NCI-H1436 (cell line): ENCODE data around the gene TRIM9.
"Not testable (repeated sequence)": the region's sequence is repeated elsewhere in the genome, so short reads cannot be mapped to it uniquely, and the experiment has no call there.

Experiments
- DNase-seq: peaks from one replicate; lab custom pipeline; 2025; lab: John Stamatoyannopoulos, UW

TRIM9 gene

DNA sequence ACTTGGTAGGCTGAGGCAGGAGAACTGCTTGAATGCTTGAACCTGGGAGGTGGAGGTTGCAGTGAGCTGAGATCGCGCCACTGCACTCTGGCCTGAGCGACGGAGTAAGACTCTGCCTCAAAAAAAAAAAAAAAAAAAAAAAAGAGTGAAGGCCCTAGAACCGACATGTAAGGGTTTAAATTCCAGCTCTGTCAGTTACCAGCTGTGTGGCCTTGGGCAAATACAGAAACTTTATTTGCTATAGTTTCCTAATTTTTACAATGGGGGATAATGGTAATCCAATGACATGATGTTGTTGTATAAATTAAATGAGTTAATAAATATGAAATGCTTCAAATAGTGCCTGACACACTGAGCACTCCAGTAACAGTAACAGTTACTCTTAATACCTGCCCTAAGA lies 131.0 kb downstream of the TRIM9 start:
- no peak for DNase-seq

DNA sequence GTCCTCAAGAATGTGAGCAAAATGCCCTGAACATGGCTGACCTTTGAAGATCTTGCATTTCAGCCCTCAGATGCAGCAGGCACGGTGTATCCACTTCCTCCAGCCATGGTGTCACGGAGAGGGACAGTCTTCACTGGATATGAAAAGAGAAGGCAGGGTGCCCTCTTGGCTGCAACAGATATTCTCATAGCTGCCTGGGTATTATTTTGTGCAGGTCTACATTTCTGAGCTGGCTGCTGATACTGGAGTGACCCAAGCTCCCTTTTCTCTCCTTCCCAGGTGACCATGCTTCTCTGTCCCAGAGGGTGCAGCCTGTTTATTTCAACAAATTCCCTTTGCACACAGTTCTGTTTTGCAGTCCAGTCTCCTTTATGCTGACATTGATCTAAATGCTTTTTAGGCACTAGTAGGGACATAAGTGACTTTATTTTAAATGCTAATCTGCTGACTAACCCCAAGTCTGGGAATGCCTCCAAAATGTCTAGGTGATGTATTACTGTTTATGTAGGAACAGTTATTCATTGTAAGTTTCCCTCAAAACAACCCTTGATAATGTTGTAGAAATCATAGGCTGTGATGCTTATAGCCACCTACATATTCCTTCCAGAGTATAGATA lies 133.2 kb downstream of the TRIM9 start:
- DNase-seq, result no peak

DNA sequence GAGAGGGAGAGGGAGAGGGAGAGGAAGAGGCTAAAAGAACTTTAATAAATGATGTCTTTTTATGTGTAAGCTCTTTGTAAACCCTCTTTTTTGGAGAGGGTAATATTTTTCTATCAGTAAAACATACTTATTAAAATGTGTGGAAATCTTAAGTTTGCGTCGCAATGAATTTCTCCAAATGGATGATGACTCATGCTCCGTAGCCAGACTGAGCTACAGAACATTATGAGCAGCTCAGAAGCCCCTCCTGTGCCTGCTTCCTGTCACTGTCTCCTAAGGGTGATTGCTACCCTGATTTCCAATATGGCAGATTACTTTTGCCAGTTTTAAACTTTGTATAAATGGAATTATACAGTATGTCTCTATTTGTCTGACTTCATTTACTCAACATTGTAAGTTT lies 137.6 kb downstream of the TRIM9 start:
- DNase-seq, result no peak

DNA sequence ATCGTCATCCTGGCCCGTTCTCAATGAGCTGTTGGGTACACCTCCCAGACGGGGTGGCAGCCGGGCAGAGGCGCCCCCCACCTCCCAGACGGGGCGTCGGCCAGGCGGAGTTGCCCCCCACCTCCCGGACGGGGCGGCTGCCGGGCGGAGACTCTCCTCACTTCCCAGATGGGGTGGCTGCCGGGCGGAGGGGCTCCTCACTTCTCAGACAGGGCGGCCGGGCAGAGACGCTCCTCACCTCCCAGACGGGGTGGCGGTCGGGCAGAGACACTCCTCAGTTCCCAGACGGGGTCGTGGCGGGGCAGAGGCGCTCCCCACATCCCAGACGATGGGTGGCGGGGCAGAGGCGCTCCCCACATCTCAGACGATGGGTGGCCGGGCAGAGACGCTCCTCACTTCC lies 138.5 kb downstream of the TRIM9 start:
- DNase-seq, result not testable (repeated sequence)

DNA sequence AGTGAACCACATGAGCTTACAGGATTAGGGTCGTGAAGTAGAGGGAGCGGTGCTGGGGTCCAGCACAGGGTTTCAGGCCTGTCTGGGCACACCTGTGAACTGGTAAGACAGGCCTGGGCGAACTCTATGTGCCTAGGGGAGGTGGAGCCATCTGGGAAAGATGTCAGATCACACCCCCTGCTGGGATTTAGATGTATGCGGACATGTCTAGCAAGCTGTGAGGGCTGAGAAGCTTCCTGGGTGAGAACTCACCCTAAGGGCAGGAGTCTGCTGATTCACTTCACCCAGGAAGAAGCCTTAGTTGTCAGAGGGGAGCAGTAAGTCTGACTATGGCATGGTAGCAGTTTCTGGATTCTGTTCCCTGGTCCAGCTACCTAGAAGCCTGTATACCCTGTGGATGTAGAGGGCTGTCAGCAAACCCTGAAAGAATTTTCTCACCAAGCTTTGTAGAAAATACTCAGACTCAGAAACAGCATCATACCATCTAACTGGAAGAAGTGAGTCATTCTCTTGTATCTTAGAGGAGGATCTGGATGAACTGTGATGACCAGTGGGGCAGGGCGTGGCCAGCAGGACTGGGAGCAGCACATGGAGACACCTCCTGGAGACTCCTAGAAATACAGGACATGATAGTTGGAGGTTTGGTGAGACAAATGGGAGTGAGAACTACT lies 139.4 kb downstream of the TRIM9 start:
- DNase-seq, result no peak

DNA sequence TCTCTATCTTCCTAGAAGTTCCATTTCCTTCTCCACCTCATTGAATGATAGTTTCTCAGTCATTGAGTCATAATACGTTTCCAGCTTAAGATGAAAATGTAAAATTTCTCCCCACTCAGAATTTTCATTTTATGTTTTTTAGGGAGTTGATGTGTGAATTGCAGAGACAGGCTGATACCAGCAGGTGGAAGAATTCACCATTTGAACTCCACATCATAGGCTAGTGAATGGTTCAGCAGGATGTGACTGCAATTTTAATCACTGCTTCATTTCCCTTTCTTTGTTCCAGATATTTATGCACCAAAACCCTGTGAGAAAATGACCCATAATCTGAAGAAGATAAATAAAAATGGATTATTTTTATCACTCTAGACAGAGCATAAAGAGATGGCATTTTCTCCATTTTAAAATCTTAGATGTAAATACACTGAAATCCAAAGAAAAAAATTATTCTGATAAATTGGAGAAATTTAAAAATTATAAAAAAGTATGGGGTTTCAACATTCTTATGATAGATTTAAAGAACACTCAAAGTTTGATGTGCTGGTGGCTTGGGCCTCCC lies 140.0 kb downstream of the TRIM9 start:
- DNase-seq, result peak; percentile 19

DNA sequence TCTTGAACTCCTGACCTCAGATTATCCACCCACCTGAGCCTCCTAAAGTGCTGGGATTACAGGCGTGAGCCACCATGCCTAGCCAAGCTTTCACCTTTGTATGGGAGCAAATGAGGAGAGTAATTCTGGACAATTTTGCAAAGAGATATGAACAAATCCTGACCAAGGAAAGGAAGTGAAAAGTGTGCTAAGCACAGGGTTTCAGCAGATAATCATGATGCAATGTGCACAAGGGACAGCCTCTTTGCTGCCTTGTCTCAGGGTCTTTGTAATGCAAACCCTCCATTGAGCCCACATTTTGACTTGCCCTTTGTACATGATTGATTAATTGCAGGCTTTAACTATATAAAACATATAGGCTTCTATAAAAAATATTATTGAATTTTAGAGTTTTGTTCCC lies 141.4 kb downstream of the TRIM9 start:
- no peak for DNase-seq

DNA sequence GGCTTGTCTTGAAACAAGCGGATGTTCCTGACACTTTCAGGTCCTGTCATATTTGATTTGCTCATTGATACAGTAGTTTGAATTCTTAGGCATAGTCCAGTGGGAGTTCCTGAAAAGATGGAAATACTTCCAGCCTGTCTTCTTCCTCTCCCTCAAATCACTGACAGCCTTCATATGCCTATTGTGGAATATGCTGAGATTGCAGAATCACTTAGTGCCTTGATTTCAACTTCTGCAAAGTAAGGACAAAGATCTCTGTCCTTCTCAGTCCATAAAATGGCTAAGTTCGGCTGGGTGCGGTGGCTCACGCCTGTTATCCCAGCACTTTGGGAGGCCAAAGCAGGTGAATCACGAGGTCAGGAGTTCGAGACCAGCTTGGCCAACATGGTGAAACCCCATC lies 143.9 kb downstream of the TRIM9 start:
- no peak for DNase-seq

DNA sequence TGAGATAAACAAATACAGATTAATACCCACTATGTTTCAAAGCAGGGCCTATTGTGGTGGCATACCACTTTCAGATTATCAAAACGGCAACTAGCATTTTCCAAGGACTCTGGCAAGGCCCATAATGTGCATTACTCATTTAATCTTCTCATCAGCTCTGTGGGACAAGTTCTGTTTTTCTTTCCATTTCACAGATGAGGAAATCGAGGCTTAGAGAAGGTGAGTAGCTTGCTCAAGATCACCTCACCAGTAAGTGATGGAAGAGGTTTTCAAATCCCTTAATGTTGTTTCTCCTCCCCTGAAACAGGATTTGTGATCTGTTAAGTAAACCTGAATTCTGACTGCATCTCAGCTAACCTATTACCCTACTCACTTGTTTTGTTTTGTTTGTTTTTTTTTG lies 146.7 kb downstream of the TRIM9 start:
- no peak for DNase-seq

DNA sequence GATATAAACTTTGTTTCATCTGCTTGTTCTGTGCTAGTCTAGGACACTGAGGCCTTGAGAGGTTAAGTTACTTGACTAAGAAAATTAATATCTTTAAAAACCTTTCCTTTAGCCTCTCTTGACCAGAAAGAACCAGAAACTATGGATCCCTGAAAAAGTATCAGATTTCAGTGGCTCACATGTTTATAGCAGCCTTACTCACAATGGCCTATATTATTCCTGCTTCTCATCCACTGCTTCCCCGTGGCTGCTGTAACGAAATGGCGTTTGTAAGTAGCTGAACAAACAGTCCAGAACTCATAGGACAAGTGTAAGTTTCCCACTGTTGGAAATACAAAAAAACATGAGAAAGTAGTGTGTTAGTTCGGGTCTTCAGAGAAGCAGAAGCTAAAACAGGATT lies 147.5 kb downstream of the TRIM9 start:
- DNase-seq, result no peak

DNA sequence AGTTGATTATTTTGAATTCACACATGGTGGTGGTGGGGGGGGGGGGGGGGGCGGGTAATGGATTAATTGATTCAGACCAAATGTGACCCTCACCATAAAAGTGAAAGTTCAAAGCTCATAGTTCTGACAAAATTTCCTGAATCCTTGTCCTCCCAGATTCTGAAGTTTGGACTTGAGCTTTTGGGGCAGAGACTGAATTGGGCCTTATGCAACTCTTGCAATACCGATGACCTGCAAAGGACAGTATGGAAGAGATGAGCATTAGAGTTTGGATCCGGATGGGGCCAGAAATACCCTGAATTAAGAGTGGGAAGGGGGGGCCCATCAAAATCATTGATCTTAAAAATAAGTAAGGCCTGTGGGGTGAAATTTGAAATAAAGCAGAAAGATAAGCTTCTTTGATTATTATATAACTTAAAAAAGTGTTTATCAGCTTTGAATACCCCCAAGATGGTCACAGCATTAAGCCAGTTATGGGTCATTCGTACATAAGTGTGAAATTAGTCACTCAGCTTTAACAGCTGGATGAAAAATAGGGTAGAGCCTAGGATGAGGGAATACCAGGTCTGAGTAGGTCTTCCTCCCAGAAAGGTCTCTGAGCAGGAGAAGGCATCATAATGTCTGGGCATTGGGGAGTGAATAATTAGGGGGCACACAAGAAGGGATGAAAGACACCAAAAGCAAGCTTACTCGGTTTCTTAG lies 148.5 kb downstream of the TRIM9 start:
- no peak for DNase-seq

DNA sequence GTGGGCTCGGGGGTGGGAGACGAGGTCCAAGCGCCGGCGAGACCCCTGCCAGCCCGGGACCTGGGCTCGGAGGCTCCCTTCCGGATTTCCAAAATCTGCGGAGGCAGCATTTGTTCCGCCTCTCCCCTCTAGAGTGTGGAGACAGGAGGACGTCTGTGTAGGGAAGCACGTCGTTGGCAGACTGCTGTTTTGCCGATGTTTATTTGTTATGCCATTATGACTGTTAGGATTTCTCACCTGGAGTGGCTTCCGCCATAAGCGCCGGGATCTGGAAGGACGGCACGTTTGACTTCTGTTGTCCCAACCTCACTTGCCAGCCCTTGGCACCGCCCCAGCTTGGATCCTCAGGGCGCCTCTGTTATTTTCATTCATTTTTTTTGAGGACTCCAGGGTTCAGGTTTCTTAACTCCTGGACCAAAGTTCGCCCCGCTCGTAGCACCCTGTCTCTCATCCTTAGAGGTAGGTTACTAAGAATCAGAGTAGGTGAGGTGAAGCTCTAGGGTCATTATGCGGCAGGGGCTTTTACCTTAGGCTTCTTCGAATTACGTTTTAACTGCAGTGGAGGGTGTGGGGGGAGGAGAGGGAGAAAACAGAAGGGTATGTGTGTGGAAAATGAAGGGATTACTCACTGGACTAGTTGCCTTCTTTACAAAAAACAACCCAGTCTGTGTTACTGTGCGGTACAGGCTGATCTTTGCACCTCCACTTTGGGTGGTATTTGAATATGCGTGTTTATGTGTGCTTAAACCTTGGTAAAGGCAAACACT lies 150.1 kb downstream of the TRIM9 start:
- no peak for DNase-seq

DNA sequence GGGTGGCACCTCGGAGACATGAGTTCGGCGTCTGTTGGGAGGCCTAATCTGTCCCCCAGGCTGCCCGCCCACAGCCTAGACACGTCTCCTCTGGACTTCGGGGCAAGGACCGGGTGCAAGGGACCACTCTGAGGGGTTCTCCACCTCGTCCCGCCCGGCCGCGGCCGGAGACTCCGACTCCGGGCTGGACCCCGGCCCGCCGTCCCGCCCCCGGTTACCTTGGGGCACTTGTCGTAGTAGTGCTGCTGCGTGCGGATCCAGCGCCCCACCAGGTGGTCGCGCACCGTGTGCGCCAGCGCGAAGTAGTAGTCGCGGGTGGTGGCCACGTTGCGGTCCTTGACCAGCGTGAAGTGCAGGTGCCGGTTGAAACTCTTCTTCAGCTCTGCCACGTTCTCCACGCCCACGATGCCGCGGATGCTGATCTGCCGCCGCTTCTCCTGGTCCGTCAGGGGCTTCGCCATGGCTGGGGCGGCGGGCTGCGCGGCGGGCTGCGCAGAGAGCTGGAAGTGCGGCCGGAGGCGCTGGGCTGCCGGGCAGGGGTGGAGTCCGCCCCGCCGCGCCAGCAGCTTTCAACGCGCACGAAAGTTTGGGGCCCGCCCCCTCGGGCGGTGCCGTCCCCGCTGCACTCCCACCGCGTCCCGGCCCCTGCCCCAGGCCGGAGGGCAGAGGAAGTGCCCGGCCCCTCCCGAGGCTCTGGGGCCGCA lies 150.8 kb downstream of the TRIM9 start, which contains the start of gene PYGL:
Gene PYGL (minus strand): TSS at position 541 of the 704 bp plus-strand sequence. CDS start 80 bp downstream, at position 461.
- DNase-seq, result no peak

DNA sequence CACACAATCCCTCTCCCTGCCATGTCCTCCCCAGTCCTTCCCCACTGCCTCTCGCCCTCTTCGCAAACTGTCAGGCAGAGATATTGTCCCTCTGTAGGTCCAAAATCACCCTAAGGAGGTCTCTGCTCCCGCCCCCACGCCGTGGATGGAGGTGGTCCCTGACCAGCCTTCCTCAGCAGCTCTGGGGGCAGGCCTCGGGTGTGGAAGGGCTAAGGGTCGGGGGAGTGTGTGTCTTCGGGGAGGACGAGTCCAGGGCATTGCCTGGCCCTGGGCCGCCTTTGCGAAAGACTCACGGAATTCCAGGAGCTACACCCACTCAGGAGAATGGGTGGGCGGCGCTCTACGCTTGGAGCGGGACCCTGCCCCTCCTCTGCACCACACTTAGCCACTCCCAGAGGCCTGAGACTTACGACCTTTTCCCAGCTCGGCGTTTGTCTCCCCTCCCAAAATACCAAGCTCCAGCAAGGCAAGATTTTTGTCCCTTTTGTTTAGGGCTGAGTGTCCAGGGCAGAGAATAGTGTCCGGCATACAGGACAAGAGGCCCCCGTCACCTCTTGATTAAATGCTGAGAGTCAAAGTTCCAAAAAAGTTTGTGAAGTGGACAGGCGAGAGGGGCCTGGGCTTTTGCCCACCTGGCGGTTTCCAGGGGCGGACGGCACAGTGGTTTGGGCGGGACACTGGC lies 151.5 kb downstream of the TRIM9 start:
- no peak for DNase-seq

DNA sequence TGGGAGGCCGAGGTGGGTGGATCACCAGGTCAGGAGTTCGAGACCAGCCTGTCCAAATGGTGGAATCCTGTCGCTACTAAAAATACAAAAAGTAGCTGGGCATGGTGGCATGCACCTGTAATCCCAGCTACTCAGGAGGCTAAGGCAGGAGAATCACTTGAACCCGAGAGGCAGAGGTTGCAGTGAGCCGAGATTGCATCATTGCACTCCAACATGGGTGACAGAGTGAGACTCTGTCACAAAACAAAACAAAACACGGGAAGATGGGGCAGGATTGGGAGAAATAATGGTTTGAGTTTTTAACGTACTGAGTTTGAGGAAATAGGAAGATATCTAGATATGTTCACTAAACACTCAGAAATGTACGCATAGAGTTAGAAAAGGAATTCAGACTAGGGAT lies 153.3 kb downstream of the TRIM9 start:
- not testable (repeated sequence) for DNase-seq

DNA sequence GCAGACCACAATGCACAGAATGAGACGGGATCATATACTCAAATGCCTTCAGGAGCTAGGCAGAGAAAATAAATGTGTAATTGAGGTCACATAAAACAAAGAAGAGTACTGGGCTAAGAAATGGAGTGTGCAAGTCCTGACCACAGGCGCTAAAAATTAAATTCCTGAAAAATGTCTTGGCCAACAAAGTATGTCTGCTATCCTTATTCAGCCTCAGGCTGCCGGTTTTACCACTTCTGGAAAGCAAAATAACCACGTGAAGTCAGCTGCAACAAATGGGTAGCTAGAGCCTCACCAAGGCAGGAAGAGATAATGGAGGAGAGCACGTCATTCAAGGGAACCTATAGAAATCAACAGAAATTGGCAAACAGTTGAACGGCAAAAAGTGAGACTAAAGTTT lies 153.8 kb downstream of the TRIM9 start:
- DNase-seq, result no peak

DNA sequence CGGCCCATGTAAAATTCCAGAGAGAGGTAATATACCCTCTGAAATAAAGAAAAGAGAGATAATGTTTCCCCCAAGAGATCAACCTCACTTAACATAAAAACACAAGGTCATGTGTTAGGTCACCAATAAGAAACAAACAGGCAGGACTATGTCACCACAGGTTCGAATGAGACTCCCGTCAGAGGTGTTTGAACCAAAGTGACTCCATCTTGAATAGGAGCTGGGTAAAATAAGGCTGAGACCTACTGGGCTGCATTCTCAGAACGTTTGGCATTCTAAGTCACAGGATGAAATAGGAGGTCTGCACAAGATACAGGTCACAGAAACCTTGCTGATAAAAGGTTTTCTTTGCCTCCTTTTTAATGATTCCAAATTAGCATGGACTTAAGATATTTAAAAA lies 157.1 kb downstream of the TRIM9 start:
- no peak for DNase-seq

DNA sequence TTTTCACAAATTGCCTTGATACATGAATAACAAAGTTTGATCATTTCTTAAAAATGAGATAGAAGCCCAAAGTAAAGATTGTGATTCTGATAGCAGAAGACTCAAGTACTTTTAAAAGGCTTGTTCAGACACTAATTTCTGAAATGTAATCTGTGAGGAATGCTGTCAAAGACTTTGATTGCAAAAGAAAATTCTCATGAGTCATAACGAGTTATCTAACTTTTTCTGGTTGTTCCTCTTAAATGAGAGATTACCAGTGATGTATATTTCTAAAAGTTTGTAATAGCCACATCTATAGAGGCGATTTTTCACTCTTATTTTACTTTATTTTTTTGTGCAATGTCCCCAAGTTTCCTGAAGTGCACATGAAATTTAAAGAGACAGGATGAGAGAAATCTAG lies 157.6 kb downstream of the TRIM9 start:
- DNase-seq, result no peak

DNA sequence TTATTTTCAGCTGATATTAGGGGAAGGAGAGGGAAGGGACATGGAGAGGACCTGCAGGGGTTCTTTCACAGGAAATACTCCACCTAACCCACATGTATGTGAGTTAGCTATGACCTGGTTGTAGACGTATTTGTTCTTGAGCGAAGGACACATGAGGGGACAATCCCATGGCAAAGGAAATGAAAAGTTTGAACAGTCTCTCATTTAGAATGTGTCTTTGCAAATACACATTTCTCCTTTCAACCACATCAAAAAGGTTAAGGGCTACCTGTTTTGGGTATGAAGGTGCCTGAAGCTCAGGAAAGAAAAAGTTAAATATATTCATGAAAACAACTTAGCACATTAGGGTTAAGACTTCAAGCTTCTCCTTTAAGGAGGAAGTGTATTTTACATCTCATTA lies 158.0 kb downstream of the TRIM9 start:
- DNase-seq, result no peak

DNA sequence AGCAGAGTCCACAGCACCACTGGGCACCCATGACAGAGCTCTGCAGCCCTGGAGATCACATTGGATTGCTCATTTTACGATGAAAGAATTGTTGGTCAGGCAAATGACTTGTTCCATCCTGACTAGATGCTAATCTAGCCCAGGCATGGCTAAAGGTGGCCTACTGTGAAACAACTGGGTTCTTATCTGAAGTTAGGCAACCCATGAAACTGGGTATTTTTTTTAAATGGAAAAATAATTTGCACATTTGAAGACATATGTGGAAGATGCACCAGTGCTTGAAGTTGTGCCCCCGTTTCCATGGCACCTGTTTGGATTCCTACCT lies 158.9 kb downstream of the TRIM9 start:
- no peak for DNase-seq
